CD8-positive, alpha-beta memory T cell (primary cell): ENCODE results near the gene TTC21A. TPM values are rescaled to one million over a fixed set of nuclear protein-coding genes. Genes with fewer than 3 reads are reported as not detected.
A peak's percentile ranks its signal among the peaks of the same experiment; 100 is the strongest.

Source experiments
- CTCF ChIA-PET: fragments of 350-600 bp; sonication (Branson Sonifier 250); formaldehyde crosslinking; loops from one replicate; lab custom pipeline; 2021; ENCODE audit warnings: antibody characterized with exemption; lab: Charles Lee
- POLR2A ChIA-PET: fragments of 350-600 bp; sonication (Branson Sonifier 250); formaldehyde crosslinking; loops from one replicate; lab custom pipeline; 2021; ENCODE audit warnings: antibody characterized with exemption; lab: Charles Lee
- DNase-seq, 5 donors: peaks; one replicate each; pipeline versions ENCODE4 v3.0.0 to v3.0.0-alpha.2; 2020 to 2022; ENCODE audit warnings: mixed read lengths in 1 of 5
- H3K27ac ChIP-seq: one replicate; pipeline ENCODE4 v1.7.0; 2013; ENCODE audit warnings: low read depth, mild to moderate bottlenecking, low read length, moderate library complexity
- H3K27me3 ChIP-seq: 2 replicates; pipeline ENCODE4 v1.7.0; 2013; ENCODE audit warnings: low read length, mild to moderate bottlenecking; ENCODE audit not compliant: insufficient read depth, poor library complexity, severe bottlenecking
- H3K36me3 ChIP-seq: 2 replicates; pipeline ENCODE4 v1.7.0; 2013; ENCODE audit warnings: mild to moderate bottlenecking, low read length, moderate library complexity; ENCODE audit not compliant: insufficient read depth
- H3K4me1 ChIP-seq: 2 replicates; pipeline ENCODE4 v1.7.0; 2013; ENCODE audit warnings: mild to moderate bottlenecking, low read length, moderate library complexity; ENCODE audit not compliant: insufficient read depth
- H3K4me3 ChIP-seq: 2 replicates; pipeline ENCODE4 v1.7.0; 2013; ENCODE audit warnings: mild to moderate bottlenecking, low read length
- H3K9me3 ChIP-seq: 2 replicates; pipeline ENCODE4 v1.7.0; 2013; ENCODE audit warnings: mild to moderate bottlenecking, low read length
- H3K27ac Mint-ChIP-seq, 8 donors: one replicate each; pipeline ENCODE4 v1.8.0; 2020 to 2021; ENCODE audit warnings: mixed read lengths in 8 of 8, mild to moderate bottlenecking in 6 of 8, inconsistent platforms in 3 of 8, moderate library complexity in 3 of 8
- H3K27me3 Mint-ChIP-seq, 2 donors: one replicate each; pipeline ENCODE4 v1.8.0; 2020 to 2021; ENCODE audit warnings: mixed read lengths in 2 of 2, mild to moderate bottlenecking in 1 of 2, moderate library complexity in 1 of 2
- H3K36me3 Mint-ChIP-seq, 3 donors: one replicate each; pipeline ENCODE4 v1.8.0; 2020 to 2021; ENCODE audit warnings: mixed read lengths in 3 of 3, inconsistent platforms in 1 of 3, mild to moderate bottlenecking in 1 of 3
- H3K4me1 Mint-ChIP-seq, 3 donors: one replicate each; pipeline ENCODE4 v1.8.0; 2020 to 2021; ENCODE audit warnings: mixed read lengths in 3 of 3, inconsistent platforms in 1 of 3, mild to moderate bottlenecking in 1 of 3
- H3K4me3 Mint-ChIP-seq, 7 donors: one replicate each; pipeline ENCODE4 v1.8.0; 2020 to 2021; ENCODE audit warnings: mixed read lengths in 7 of 7, mild to moderate bottlenecking in 6 of 7, moderate library complexity in 4 of 7, inconsistent platforms in 2 of 7
- H3K9me3 Mint-ChIP-seq, 5 donors: one replicate each; pipeline ENCODE4 v1.8.0; 2020 to 2022; ENCODE audit warnings: mixed read lengths in 5 of 5, mild to moderate bottlenecking in 3 of 5, moderate library complexity in 2 of 5, inconsistent platforms in 1 of 5
- polyA plus RNA-seq: library from polyadenylated mRNA; unstranded; fragments of 300-500 nt; fragmentation: Illumina TruSeq; gene quantifications from one replicate; pipeline ENCODE4 v1.2.3, GENCODE V29; 2021
- total RNA-seq, 2 experiments: library from RNA; stranded (reverse); gene quantifications; one replicate each; pipeline ENCODE4 v1.2.3, GENCODE V29; 2021

The TTC21A gene
- total and polyA plus RNA-seq, 3 experiments from 2014 or later, result 0.67 to 1.1 (median 0.80) TPM

DNA sequence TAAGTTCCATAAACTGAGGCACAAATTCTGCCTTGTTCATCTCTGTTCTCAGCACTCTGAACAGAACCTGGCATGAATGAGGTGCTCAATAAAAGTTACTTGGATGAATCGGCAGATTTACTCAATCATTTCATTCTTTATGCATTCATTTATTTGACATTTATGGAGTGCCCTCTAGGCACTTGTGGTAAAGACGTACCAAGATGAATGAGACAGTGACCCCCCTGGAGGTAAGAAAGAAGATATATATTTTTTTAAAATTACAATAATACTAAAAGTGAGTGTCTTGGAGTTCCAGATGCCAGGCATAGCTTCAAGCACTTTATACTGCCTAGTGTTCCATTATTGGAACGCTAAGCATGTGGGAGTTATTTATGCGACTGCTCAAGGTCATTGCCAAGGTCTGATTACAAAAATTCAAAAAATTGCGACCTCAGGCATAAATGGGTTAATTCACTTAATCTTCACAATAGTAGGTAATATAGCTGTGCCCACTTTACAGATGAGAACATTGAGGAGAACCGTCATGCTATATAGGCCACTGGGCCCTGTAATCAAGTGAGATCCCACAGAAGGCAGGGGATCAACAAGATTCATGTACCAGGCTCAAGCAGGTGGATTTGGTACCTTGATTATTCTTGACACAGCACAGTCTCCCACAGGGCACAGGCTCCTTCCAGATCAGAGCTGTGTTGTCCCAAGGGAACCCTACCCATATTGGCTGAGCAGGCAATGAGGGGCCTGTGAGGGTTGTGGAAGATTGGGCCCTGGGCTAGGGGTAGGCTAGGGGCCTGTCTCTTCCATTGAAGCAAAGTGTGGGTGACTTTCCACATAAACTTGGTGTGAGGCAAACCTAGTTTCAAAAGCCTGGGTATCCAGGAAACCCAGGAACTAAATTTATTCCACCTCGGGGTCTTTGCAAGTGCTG is 74.2 kb downstream of the TTC21A start:
- H3K27me3 ChIP-seq, result no peaks in the 10 kb centered on the region
- peaks cover 0 to 2% (median 0%) of the 10 kb centered on the region in 5 donors for H3K9me3 Mint-ChIP-seq
- ChIA-PET CTCF (interaction anchor here (0.7 kb wide), 1 partner anchor 106 kb away, joined by 3 read pairs; no protein-coding TSS in a partner anchor), POLR2A (no interaction called here)
- no peaks in the 10 kb centered on the region for H3K9me3 ChIP-seq
- H3K27ac ChIP-seq, result no peak overlapping the region
- H3K4me1 Mint-ChIP-seq, result peaks cover 34 to 37% (median 36%) of the 10 kb centered on the region in 3 donors
- H3K27me3 Mint-ChIP-seq, result no peaks in the 10 kb centered on the region
- peak overlapping the region; percentile 60 to 96 (median 90) for H3K27ac Mint-ChIP-seq
- H3K4me1 ChIP-seq, result peaks cover 32% of the 10 kb centered on the region
- peak overlapping the region; percentile 42 for H3K4me3 ChIP-seq
- H3K36me3 Mint-ChIP-seq, result no peaks in the 10 kb centered on the region
- no peak for DNase-seq
- no peaks in the 10 kb centered on the region for H3K36me3 ChIP-seq
- H3K4me3 Mint-ChIP-seq, result peak overlapping the region; percentile 61 to 75 (median 66)

GRCh38 chr3:39183211-39184080 is 76.0 kb downstream of the TTC21A start:
- no peaks in the 10 kb centered on the region for H3K27me3 Mint-ChIP-seq
- H3K36me3 Mint-ChIP-seq, result no peaks in the 10 kb centered on the region
- no peak overlapping the region for H3K4me3 Mint-ChIP-seq
- H3K9me3 Mint-ChIP-seq, result no peaks in the 10 kb centered on the region
- Histone ChIP-seq H3K4me3 (no peak overlapping the region), H3K4me1 (peaks cover 27% of the 10 kb centered on the region), H3K9me3 (no peaks in the 10 kb centered on the region), H3K27me3 (no peaks in the 10 kb centered on the region), H3K27ac (no peak overlapping the region), H3K36me3 (no peaks in the 10 kb centered on the region)
- POLR2A ChIA-PET, result no interaction called here
- no peak for DNase-seq
- peaks cover 27% of the 10 kb centered on the region in 3 donors for H3K4me1 Mint-ChIP-seq
- CTCF ChIA-PET, result interaction anchor here (0.8 kb wide), 1 partner anchor 105 kb away, joined by 3 read pairs; no protein-coding TSS in a partner anchor
- peak overlapping the region in 5 of 8 donors; percentile 19 to 76 (median 74) for H3K27ac Mint-ChIP-seq

GRCh38 chr3:39184081-39184967 is 76.8 kb downstream of the TTC21A start:
- no peaks in the 10 kb centered on the region for H3K27me3 Mint-ChIP-seq
- Histone ChIP-seq H3K4me3 (no peak overlapping the region), H3K36me3 (no peaks in the 10 kb centered on the region), H3K27ac (no peak overlapping the region), H3K27me3 (no peaks in the 10 kb centered on the region), H3K9me3 (no peaks in the 10 kb centered on the region), H3K4me1 (peaks cover 18% of the 10 kb centered on the region)
- H3K27ac Mint-ChIP-seq, result peak overlapping the region in 4 of 8 donors; percentile 22 to 70 (median 34)
- no peaks in the 10 kb centered on the region for H3K9me3 Mint-ChIP-seq
- ChIA-PET CTCF (interaction anchor here (0.6 to 1.8 kb wide), 5 partner anchors 58 to 108 kb away, joined by 3 to 11 read pairs (median 3); no protein-coding TSS in a partner anchor), POLR2A (no interaction called here)
- no peaks in the 10 kb centered on the region for H3K36me3 Mint-ChIP-seq
- peaks cover 19 to 20% (median 19%) of the 10 kb centered on the region in 3 donors for H3K4me1 Mint-ChIP-seq
- no peak for DNase-seq
- H3K4me3 Mint-ChIP-seq, result no peak overlapping the region

GRCh38 chr3:39184968-39185285 is 77.4 kb downstream of the TTC21A start:
- no peak overlapping the region for H3K27ac ChIP-seq
- CTCF ChIA-PET, result interaction anchor here (0.9 to 1.8 kb wide), 5 partner anchors 58 to 107 kb away, joined by 3 to 11 read pairs (median 3); no protein-coding TSS in a partner anchor
- Mint-ChIP-seq H3K36me3 (no peaks in the 10 kb centered on the region), H3K27ac (peak overlapping the region in 1 of 8 donors; percentile 83), H3K9me3 (no peaks in the 10 kb centered on the region), H3K4me1 (peaks cover 16 to 18% (median 18%) of the 10 kb centered on the region in 3 donors), H3K4me3 (no peak overlapping the region), H3K27me3 (no peaks in the 10 kb centered on the region)
- POLR2A ChIA-PET, result no interaction called here
- H3K36me3 ChIP-seq, result no peaks in the 10 kb centered on the region
- no peak for DNase-seq
- H3K27me3 ChIP-seq, result no peaks in the 10 kb centered on the region
- peaks cover 12% of the 10 kb centered on the region for H3K4me1 ChIP-seq
- no peaks in the 10 kb centered on the region for H3K9me3 ChIP-seq
- H3K4me3 ChIP-seq, result no peak overlapping the region

DNA sequence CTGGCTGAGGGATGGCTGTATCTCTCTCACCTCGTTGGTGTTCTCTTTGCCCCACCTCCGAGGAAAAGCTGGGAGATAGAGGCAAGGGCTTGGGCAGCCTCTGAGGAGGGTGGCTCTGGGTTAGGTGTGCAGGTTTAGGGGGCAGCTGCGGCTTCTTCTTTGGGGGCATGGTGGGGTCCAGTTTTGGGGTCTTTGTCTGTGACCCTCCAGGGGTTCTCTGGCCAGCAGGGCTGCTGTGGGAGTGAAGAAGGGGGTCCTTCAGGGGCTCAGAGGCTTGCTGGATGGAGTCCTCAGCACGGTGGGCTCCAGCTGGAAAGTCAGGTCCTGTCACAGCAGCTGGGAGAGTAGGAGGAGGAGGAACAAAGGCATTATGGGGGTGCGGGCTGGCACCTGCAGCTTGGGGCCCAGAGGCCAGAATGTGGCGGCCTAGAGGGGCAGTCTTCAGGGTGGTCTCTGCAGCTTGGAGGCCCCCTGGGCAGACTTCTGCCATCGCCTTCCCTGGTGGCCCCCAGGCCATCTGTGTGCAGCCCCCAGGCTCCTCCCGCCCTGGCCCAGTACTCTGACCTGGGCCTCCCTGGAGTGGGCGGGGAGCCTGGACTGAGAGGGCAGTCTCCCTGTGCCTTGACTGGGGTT is 78.0 kb downstream of the TTC21A start:
- Histone ChIP-seq H3K4me3 (no peak overlapping the region), H3K36me3 (no peaks in the 10 kb centered on the region), H3K4me1 (peaks cover 7% of the 10 kb centered on the region), H3K27ac (no peak overlapping the region), H3K9me3 (no peaks in the 10 kb centered on the region), H3K27me3 (no peaks in the 10 kb centered on the region)
- ChIA-PET POLR2A (no interaction called here), CTCF (interaction anchor here (0.9 to 1.8 kb wide), 7 partner anchors 10 to 107 kb away, joined by 3 to 11 read pairs (median 4); no protein-coding TSS in a partner anchor)
- Mint-ChIP-seq H3K9me3 (no peaks in the 10 kb centered on the region), H3K4me1 (peaks cover 12 to 14% (median 14%) of the 10 kb centered on the region in 3 donors), H3K36me3 (no peaks in the 10 kb centered on the region), H3K27ac (peak overlapping the region in 1 of 8 donors; percentile 83), H3K4me3 (no peak overlapping the region), H3K27me3 (no peaks in the 10 kb centered on the region)
- DNase-seq, result no peak

DNA sequence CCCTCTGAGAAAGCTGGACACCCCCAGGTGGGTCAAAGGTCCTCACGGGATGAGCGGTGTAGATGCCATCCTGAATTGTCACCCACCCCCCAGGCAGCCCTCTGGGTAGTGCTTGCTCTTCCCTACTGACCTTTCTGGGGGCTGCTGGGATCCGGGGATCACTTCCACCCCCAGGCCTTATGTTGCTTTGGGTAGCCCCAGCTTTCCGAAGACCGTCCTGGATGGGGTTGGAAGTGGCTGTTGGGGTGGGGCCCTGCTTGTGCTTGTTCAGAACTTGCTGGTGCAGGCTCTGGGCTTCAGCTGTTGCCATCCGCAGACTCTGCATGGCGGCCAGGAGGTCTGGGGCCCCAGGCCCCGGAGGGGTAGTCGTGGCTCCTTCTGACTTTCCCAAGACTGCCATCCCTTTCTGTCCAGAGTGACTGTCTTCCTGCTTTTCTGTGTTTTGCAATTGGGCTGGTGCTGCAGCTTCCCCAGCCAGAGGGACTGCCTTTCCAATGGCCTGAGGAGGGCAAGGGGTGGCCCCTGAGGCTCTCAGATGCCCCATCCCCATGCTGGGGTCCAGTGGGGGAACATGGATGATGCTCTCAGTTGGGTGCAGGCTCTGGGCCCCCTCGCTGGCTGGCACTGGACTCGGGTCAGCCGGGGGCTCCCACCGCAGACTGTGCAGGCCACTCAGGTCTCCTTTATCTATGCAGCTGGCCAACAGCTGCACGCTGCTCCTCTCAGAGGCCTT is 78.6 kb downstream of the TTC21A start:
- Histone ChIP-seq H3K27ac (no peak overlapping the region), H3K4me3 (no peak overlapping the region), H3K36me3 (no peaks in the 10 kb centered on the region), H3K27me3 (no peaks in the 10 kb centered on the region), H3K9me3 (no peaks in the 10 kb centered on the region), H3K4me1 (peaks cover 3% of the 10 kb centered on the region)
- no peak overlapping the region for H3K4me3 Mint-ChIP-seq
- H3K4me1 Mint-ChIP-seq, result peaks cover 7 to 11% (median 10%) of the 10 kb centered on the region in 3 donors
- no peak for DNase-seq
- peak overlapping the region in 1 of 8 donors; percentile 94 for H3K27ac Mint-ChIP-seq
- H3K27me3 Mint-ChIP-seq, result no peaks in the 10 kb centered on the region
- ChIA-PET CTCF (interaction anchor here (0.9 to 1.6 kb wide), 8 partner anchors 8 to 106 kb away, joined by 3 to 9 read pairs (median 4); no protein-coding TSS in a partner anchor), POLR2A (no interaction called here)
- no peaks in the 10 kb centered on the region for H3K36me3 Mint-ChIP-seq
- no peaks in the 10 kb centered on the region for H3K9me3 Mint-ChIP-seq
